ENCODE results near the gene NUDT8.

Gene NUDT8

GRCh38 chr11:67634366-67635230, 4.9 kb upstream of the NUDT8 start:
- H3K4me3 ChIP-seq (IDR thresholded peaks at IDR 0.05; ENCODE audit: insufficient read depth, low read depth, low read length): no peak overlapping the region
- H3K27me3 ChIP-seq (ENCODE audit: insufficient read depth, low read depth): no peaks in the 10 kb centered on the region; the same call in 1 of the 2 replicates
- H2AFZ ChIP-seq (ENCODE audit: low read depth): no peak overlapping the region
- TF ChIP-seq, protein P1, sequence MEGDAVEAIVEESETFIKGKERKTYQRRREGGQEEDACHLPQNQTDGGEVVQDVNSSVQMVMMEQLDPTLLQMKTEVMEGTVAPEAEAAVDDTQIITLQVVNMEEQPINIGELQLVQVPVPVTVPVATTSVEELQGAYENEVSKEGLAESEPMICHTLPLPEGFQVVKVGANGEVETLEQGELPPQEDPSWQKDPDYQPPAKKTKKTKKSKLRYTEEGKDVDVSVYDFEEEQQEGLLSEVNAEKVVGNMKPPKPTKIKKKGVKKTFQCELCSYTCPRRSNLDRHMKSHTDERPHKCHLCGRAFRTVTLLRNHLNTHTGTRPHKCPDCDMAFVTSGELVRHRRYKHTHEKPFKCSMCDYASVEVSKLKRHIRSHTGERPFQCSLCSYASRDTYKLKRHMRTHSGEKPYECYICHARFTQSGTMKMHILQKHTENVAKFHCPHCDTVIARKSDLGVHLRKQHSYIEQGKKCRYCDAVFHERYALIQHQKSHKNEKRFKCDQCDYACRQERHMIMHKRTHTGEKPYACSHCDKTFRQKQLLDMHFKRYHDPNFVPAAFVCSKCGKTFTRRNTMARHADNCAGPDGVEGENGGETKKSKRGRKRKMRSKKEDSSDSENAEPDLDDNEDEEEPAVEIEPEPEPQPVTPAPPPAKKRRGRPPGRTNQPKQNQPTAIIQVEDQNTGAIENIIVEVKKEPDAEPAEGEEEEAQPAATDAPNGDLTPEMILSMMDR (conservative IDR thresholded peaks at IDR 0.05; ENCODE audit: low read depth, low read length): no peak
- peaks cover 8% of the 10 kb centered on the region for H3K4me1 ChIP-seq (ENCODE audit: low read depth, poor library complexity, severe bottlenecking)
- no peaks in the 10 kb centered on the region for H4K20me1 ChIP-seq (ENCODE audit: insufficient read depth)
- H3K4me2 ChIP-seq: no peak overlapping the region
- no peak overlapping the region for H3K27ac ChIP-seq
- no peaks in the 10 kb centered on the region for H3K79me2 ChIP-seq (ENCODE audit: insufficient read depth, low read depth)
- no peaks in the 10 kb centered on the region for H3K36me3 ChIP-seq (ENCODE audit: insufficient read depth)
- H3K9ac ChIP-seq: no peak overlapping the region

DNA sequence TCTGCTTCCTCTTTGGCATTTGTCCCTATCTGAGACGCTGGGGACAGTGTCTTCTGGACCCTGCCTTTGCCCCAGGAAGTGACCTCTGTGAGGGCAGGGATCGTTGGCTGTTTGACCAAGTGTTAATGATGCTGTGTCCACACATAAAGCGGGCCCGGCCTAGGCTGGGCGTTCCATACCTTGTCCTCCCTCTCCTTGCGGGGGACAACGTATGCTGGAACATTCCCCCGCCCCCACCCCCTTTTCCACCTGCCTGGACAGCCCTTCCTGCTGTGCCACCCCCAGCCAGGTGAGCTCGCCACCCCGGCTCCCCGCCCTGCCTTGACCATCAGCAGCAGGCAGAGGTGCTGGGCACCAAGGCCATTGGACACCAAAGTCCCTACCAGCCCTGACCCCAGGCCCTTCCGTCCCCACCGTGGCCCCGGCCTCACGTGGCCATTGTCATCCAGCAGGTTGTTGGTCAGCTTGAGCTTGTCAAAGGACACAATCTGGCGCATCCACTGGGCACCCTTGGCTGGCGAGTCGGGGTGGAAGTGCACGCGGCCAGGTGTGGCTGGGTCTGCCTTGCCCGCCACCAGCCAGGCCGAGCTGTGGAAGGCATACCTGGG, 4.1 kb upstream of the NUDT8 start:
- H2AFZ ChIP-seq (ENCODE audit: low read depth): no peak overlapping the region
- no peaks in the 10 kb centered on the region for H3K27me3 ChIP-seq (ENCODE audit: insufficient read depth, low read depth)
- no peak overlapping the region for H3K9ac ChIP-seq
- H4K20me1 ChIP-seq (ENCODE audit: insufficient read depth): no peaks in the 10 kb centered on the region
- peaks cover 11% of the 10 kb centered on the region for H3K4me1 ChIP-seq (ENCODE audit: low read depth, poor library complexity, severe bottlenecking)
- no peak overlapping the region for H3K4me2 ChIP-seq
- no peaks in the 10 kb centered on the region for H3K36me3 ChIP-seq (ENCODE audit: insufficient read depth)
- no peaks in the 10 kb centered on the region for H3K79me2 ChIP-seq (ENCODE audit: insufficient read depth, low read depth)
- no peak overlapping the region for H3K27ac ChIP-seq
- H3K4me3 ChIP-seq (IDR thresholded peaks at IDR 0.05; ENCODE audit: insufficient read depth, low read depth, low read length): no peak overlapping the region
- TF ChIP-seq, protein P1 (conservative IDR thresholded peaks at IDR 0.05; ENCODE audit: low read depth, low read length): no peak

DNA sequence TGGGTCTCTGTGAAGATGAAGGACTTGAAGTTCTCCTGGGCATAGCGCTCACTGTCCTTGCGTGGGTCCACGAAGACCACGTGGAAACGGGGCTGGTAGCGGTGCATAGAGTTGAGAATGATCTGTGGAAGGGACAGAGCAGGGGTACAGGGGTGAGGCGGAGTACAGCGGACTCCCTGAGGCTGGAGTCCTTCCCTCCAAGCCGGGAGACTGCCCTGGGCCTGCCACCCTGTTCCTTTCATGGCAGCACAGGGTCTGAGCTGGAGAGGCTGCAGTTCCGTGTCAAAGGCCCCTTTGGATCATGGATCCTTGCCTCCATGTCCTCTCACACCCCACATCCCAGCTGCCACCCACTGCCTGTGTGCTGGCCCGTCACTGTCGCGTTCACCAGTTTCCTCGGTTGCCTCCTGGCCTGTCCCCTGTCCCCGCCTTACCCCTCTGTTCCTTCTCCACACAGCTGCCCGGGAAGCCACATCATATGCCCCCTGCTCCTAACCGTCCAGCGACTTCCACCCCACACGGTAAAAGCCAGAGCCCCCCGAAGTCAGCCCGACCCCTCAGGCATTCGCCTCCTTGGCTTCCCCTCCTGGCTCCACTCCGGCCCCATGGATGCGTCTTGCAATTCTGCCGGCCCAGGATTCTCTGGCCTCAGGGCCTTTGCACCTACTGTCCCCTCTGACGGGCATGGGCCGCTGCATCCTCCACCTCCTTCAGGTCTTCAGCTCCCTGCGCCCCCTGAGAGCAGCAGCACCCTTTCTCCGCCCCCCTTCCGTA, 3.4 kb upstream of the NUDT8 start:
- Histone ChIP-seq H2AFZ (ENCODE audit: low read depth) (no peak overlapping the region), H3K4me1 (ENCODE audit: low read depth, poor library complexity, severe bottlenecking) (peaks cover 16% of the 10 kb centered on the region), H3K9ac (no peak overlapping the region), H3K4me3 (IDR thresholded peaks at IDR 0.05; ENCODE audit: insufficient read depth, low read depth, low read length) (no peak overlapping the region), H3K4me2 (no peak overlapping the region), H3K27ac (no peak overlapping the region), H3K27me3 (ENCODE audit: insufficient read depth, low read depth) (no peaks in the 10 kb centered on the region), H4K20me1 (ENCODE audit: insufficient read depth) (no peaks in the 10 kb centered on the region), H3K79me2 (ENCODE audit: insufficient read depth, low read depth) (no peaks in the 10 kb centered on the region), H3K36me3 (ENCODE audit: insufficient read depth) (no peaks in the 10 kb centered on the region)
- TF ChIP-seq, protein P1 (conservative IDR thresholded peaks at IDR 0.05; ENCODE audit: low read depth, low read length): no peak

DNA sequence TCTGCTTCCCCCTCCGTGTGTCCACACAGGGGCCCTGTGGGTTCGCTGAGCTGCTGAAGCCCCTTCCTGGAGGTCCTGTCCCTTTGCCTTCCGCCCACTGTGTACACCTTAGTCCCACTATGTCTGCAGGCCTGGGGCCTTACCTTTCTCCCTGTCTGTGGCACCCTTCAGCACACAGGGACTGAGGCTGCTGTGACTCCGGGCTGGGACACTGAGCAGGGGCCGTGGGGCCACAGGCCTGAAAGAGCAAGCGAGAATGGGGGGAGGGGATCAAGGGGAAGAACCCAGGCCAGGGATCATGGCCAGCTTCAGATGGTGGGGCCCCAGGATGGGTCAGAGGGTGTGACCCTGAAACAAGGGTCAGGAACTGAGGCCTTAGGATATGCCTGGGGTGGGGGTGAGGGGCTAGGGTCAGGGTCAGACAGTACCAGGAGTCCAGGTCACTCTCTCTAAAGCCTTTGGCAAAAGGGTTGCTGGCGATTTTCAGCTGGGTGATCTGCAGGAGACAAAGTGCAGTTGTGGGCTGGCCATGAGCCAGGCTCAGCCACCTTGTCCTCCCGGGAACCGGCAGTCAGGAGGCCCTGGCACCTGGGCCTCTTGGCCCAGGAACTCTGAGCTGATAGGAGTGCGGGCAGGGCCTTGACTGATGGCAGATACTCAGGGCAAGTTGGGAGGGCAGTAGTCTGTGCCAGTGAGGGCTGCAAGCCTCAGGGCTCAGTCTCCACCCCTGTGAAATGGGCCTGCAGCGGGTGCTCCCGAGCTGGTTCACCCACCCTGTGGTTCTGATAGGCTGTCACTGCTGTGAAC, 2.6 kb upstream of the NUDT8 start:
- H3K27me3 ChIP-seq (ENCODE audit: insufficient read depth, low read depth): no peaks in the 10 kb centered on the region
- H3K36me3 ChIP-seq (ENCODE audit: insufficient read depth): no peaks in the 10 kb centered on the region
- peaks cover 16% of the 10 kb centered on the region for H3K4me1 ChIP-seq (ENCODE audit: low read depth, poor library complexity, severe bottlenecking)
- H3K4me3 ChIP-seq (IDR thresholded peaks at IDR 0.05; ENCODE audit: insufficient read depth, low read depth, low read length): no peak overlapping the region
- no peak overlapping the region for H3K9ac ChIP-seq
- no peak overlapping the region for H3K27ac ChIP-seq
- H3K4me2 ChIP-seq: no peak overlapping the region
- no peaks in the 10 kb centered on the region for H4K20me1 ChIP-seq (ENCODE audit: insufficient read depth)
- H3K79me2 ChIP-seq (ENCODE audit: insufficient read depth, low read depth): no peaks in the 10 kb centered on the region
- TF ChIP-seq, protein P1 (conservative IDR thresholded peaks at IDR 0.05; ENCODE audit: low read depth, low read length): no peak
- H2AFZ ChIP-seq (ENCODE audit: low read depth): no peak overlapping the region
